ENCODE results near the gene SPTBN5.

Gene SPTBN5

GRCh38 chr15:41925086-41925608, 31.3 kb upstream of the SPTBN5 start:
- Histone ChIP-seq H3K27ac (ENCODE audit: low read length) (no peak overlapping the region), H3K36me3 (ENCODE audit: control insufficient read depth in 1 of 2, insufficient read depth in 2 of 2, low read length in 2 of 2) (no peaks in the 10 kb centered on the region), H3K27me3 (ENCODE audit: low read depth, low read length) (no peaks in the 10 kb centered on the region), H3K4me1 (ENCODE audit: control insufficient read depth in 1 of 2, insufficient read depth in 2 of 2, low read length in 2 of 2) (peaks cover 35 to 48% of the 10 kb centered on the region in 2 donors), H3K4me3 (ENCODE audit: low read depth in 1 of 2, low read length in 2 of 2) (no peak overlapping the region), H3K9me3 (ENCODE audit: control insufficient read depth in 1 of 2, low read length in 2 of 2) (no peaks in the 10 kb centered on the region)

- Histone ChIP-seq H3K4me1 (ENCODE audit: control insufficient read depth in 1 of 2, insufficient read depth in 2 of 2, low read length in 2 of 2) (peaks cover 29 to 46% of the 10 kb centered on the region in 2 donors), H3K27me3 (ENCODE audit: low read depth, low read length) (no peaks in the 10 kb centered on the region), H3K9me3 (ENCODE audit: control insufficient read depth in 1 of 2, low read length in 2 of 2) (no peaks in the 10 kb centered on the region), H3K4me3 (ENCODE audit: low read depth in 1 of 2, low read length in 2 of 2) (no peak overlapping the region), H3K36me3 (ENCODE audit: control insufficient read depth in 1 of 2, insufficient read depth in 2 of 2, low read length in 2 of 2) (peaks cover 0 to 3% of the 10 kb centered on the region in 2 donors), H3K27ac (ENCODE audit: low read length) (no peak overlapping the region)
These were observed 29.6 kb upstream of the SPTBN5 start for GRCh38 chr15:41923401-41923997.

GRCh38 chr15:41922353-41922752, 28.5 kb upstream of the SPTBN5 start:
- no peak overlapping the region for H3K4me3 ChIP-seq (ENCODE audit: low read depth in 1 of 2, low read length in 2 of 2)
- H3K36me3 ChIP-seq (ENCODE audit: control insufficient read depth in 1 of 2, insufficient read depth in 2 of 2, low read length in 2 of 2): peaks cover 0 to 3% of the 10 kb centered on the region in 2 donors
- peaks cover 28 to 46% of the 10 kb centered on the region in 2 donors for H3K4me1 ChIP-seq (ENCODE audit: control insufficient read depth in 1 of 2, insufficient read depth in 2 of 2, low read length in 2 of 2)
- H3K27ac ChIP-seq (ENCODE audit: low read length): no peak overlapping the region
- no peaks in the 10 kb centered on the region for H3K27me3 ChIP-seq (ENCODE audit: low read depth, low read length)
- no peaks in the 10 kb centered on the region for H3K9me3 ChIP-seq (ENCODE audit: control insufficient read depth in 1 of 2, low read length in 2 of 2)

GRCh38 chr15:41921639-41922038, 27.8 kb upstream of the SPTBN5 start:
- no peak overlapping the region for H3K4me3 ChIP-seq (ENCODE audit: low read depth in 1 of 2, low read length in 2 of 2)
- H3K4me1 ChIP-seq (ENCODE audit: control insufficient read depth in 1 of 2, insufficient read depth in 2 of 2, low read length in 2 of 2): peaks cover 27 to 49% of the 10 kb centered on the region in 2 donors
- no peaks in the 10 kb centered on the region for H3K27me3 ChIP-seq (ENCODE audit: low read depth, low read length)
- H3K36me3 ChIP-seq (ENCODE audit: control insufficient read depth in 1 of 2, insufficient read depth in 2 of 2, low read length in 2 of 2): peaks cover 0 to 3% of the 10 kb centered on the region in 2 donors
- peak overlapping the region; percentile 14 for H3K27ac ChIP-seq (ENCODE audit: low read length)
- no peaks in the 10 kb centered on the region for H3K9me3 ChIP-seq (ENCODE audit: control insufficient read depth in 1 of 2, low read length in 2 of 2)

DNA sequence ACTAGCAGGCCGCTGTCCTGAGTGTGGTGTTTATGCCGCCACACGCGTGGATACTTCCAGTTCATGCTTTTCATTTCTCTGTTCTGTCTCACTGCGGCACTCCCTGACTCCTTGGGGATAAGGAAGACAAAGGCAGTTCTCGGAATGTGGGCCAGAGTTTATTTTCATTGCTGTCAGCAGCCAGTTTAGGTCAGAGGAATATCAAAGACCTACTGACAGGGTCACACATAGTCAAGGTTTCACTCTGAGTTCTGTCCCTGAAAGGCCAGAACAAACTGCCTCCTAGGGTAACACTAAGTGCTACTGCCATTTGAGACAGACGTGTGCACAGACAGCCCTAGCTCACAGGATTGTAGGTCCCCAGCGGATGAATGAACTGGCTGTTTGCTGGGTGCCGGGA, 27.3 kb upstream of the SPTBN5 start:
- H3K36me3 ChIP-seq (ENCODE audit: control insufficient read depth in 1 of 2, insufficient read depth in 2 of 2, low read length in 2 of 2): peaks cover 0 to 3% of the 10 kb centered on the region in 2 donors
- peak overlapping the region; percentile 14 for H3K27ac ChIP-seq (ENCODE audit: low read length)
- no peaks in the 10 kb centered on the region for H3K9me3 ChIP-seq (ENCODE audit: control insufficient read depth in 1 of 2, low read length in 2 of 2)
- peaks cover 29 to 54% of the 10 kb centered on the region in 2 donors for H3K4me1 ChIP-seq (ENCODE audit: control insufficient read depth in 1 of 2, insufficient read depth in 2 of 2, low read length in 2 of 2)
- no peak overlapping the region for H3K4me3 ChIP-seq (ENCODE audit: low read depth in 1 of 2, low read length in 2 of 2)
- H3K27me3 ChIP-seq (ENCODE audit: low read depth, low read length): no peaks in the 10 kb centered on the region

DNA sequence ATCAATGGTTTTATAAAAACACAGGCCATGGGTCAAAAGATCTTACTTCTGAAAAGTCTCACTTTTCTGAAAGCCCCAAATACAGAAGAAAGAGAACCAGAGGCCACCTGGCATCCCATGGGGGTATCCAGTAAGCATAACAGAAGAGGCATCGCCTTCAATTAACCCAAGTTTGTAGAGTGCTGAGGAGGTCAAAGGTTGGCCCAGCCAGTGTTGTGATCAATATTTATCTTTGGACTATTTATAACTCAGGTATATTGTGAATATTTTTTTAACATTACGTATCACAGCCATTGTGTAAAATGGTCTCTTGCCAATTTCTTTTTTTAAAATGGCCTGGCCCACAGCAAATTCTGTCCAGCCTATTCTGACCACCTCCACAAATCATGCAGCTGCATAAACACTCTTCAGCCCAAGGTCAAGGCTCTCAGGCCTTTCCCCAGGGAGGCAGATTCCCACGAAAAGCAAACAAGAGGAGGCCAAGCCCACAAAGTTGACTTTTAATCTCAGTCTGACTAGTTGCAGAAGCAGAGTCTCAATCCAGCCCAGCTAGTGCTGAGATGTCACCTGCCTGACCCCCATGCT, 26.2 kb upstream of the SPTBN5 start:
- Histone ChIP-seq H3K27me3 (ENCODE audit: low read depth, low read length) (no peaks in the 10 kb centered on the region), H3K27ac (ENCODE audit: low read length) (no peak overlapping the region), H3K9me3 (ENCODE audit: control insufficient read depth in 1 of 2, low read length in 2 of 2) (no peaks in the 10 kb centered on the region), H3K4me1 (ENCODE audit: control insufficient read depth in 1 of 2, insufficient read depth in 2 of 2, low read length in 2 of 2) (peaks cover 39 to 62% of the 10 kb centered on the region in 2 donors), H3K36me3 (ENCODE audit: control insufficient read depth in 1 of 2, insufficient read depth in 2 of 2, low read length in 2 of 2) (peaks cover 0 to 3% of the 10 kb centered on the region in 2 donors), H3K4me3 (ENCODE audit: low read depth in 1 of 2, low read length in 2 of 2) (no peak overlapping the region)

DNA sequence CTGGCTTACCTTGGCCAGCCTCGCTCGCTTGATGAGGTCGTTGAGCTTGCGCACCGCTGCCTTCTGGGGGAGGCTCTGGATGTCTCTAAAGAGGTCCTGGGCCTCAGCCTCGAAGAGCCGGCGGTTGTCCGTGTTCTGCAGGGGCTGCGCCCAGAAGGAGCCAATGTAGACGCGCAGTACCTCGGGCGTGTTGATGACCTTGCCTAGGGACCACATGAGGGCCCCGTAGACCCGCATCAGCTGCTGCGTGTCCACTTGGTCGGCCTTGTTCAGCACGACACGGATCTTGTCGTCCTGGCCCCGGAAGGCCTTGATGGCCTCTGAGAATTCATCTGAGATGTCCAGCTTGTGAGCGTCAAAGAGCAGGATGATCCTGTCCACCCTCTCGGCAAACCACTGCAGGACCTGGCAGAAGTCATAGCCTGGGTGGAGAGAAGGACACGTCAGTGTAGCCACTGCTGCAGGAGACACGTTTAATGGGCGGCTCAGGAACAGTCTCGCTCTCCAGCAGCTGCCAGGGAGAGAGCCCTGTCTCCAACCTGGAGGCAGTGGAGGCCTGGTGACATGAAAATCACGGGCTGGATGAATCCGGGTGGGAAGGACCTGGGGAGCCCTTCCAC, 25.5 kb upstream of the SPTBN5 start:
- peaks cover 0 to 3% of the 10 kb centered on the region in 2 donors for H3K36me3 ChIP-seq (ENCODE audit: control insufficient read depth in 1 of 2, insufficient read depth in 2 of 2, low read length in 2 of 2)
- H3K4me1 ChIP-seq (ENCODE audit: control insufficient read depth in 1 of 2, insufficient read depth in 2 of 2, low read length in 2 of 2): peaks cover 39 to 63% of the 10 kb centered on the region in 2 donors
- no peaks in the 10 kb centered on the region for H3K9me3 ChIP-seq (ENCODE audit: control insufficient read depth in 1 of 2, low read length in 2 of 2)
- H3K27me3 ChIP-seq (ENCODE audit: low read depth, low read length): no peaks in the 10 kb centered on the region
- H3K27ac ChIP-seq (ENCODE audit: low read length): no peak overlapping the region
- H3K4me3 ChIP-seq (ENCODE audit: low read depth in 1 of 2, low read length in 2 of 2): no peak overlapping the region

- H3K9me3 ChIP-seq (ENCODE audit: control insufficient read depth in 1 of 2, low read length in 2 of 2): no peaks in the 10 kb centered on the region
- no peak overlapping the region for H3K4me3 ChIP-seq (ENCODE audit: low read depth in 1 of 2, low read length in 2 of 2)
- H3K27me3 ChIP-seq (ENCODE audit: low read depth, low read length): no peaks in the 10 kb centered on the region
- no peak overlapping the region for H3K27ac ChIP-seq (ENCODE audit: low read length)
- H3K4me1 ChIP-seq (ENCODE audit: control insufficient read depth in 1 of 2, insufficient read depth in 2 of 2, low read length in 2 of 2): peaks cover 39 to 68% of the 10 kb centered on the region in 2 donors
- H3K36me3 ChIP-seq (ENCODE audit: control insufficient read depth in 1 of 2, insufficient read depth in 2 of 2, low read length in 2 of 2): peaks cover 0 to 3% of the 10 kb centered on the region in 2 donors
These were observed 24.8 kb upstream of the SPTBN5 start for GRCh38 chr15:41918506-41919126.

- no peak overlapping the region for H3K27ac ChIP-seq (ENCODE audit: low read length)
- peaks cover 0 to 3% of the 10 kb centered on the region in 2 donors for H3K36me3 ChIP-seq (ENCODE audit: control insufficient read depth in 1 of 2, insufficient read depth in 2 of 2, low read length in 2 of 2)
- H3K9me3 ChIP-seq (ENCODE audit: control insufficient read depth in 1 of 2, low read length in 2 of 2): no peaks in the 10 kb centered on the region
- no peak overlapping the region for H3K4me3 ChIP-seq (ENCODE audit: low read depth in 1 of 2, low read length in 2 of 2)
- no peaks in the 10 kb centered on the region for H3K27me3 ChIP-seq (ENCODE audit: low read depth, low read length)
- H3K4me1 ChIP-seq (ENCODE audit: control insufficient read depth in 1 of 2, insufficient read depth in 2 of 2, low read length in 2 of 2): peaks cover 39 to 68% of the 10 kb centered on the region in 2 donors
These were observed 24.0 kb upstream of the SPTBN5 start for GRCh38 chr15:41917767-41918430.

DNA sequence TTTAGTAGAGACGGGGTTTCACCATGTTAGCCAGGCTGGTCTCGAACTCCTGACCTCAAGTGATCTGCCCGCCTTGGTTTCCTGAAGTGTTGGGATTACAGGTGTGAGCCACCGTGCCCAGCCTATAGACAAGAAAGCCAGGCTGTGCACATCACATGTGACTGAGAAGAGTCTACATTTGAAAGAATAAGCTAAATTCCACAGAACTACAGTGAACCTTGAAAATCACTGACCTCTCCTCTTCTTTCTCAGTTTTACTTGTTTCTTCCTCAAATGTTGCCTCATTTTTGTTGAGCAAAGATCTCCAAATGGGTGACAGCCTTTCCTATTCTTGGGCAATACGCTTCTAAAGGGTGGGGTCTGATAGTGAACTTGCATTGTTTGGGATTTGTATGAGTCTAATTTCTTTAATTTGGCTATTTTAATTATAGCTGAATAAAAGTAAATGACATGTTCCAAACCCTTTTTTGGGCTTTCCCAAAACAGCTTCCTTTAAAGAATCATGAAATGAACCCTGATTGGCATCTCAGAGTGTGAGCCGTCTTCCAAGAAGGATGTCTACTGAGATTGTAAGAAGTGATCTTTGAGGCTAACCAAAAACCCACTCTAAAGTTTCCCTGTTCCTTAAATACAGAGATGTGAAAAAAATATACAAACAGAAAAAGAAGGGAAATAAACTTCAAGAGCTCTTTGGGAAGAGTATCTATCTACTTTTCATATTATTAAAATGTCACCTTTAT, 21.6 kb upstream of the SPTBN5 start:
- Histone ChIP-seq H3K9me3 (ENCODE audit: control insufficient read depth in 1 of 2, low read length in 2 of 2) (no peaks in the 10 kb centered on the region), H3K4me1 (ENCODE audit: control insufficient read depth in 1 of 2, insufficient read depth in 2 of 2, low read length in 2 of 2) (peaks cover 34 to 52% of the 10 kb centered on the region in 2 donors), H3K36me3 (ENCODE audit: control insufficient read depth in 1 of 2, insufficient read depth in 2 of 2, low read length in 2 of 2) (peaks cover 0 to 7% of the 10 kb centered on the region in 2 donors), H3K27me3 (ENCODE audit: low read depth, low read length) (no peaks in the 10 kb centered on the region), H3K4me3 (ENCODE audit: low read depth in 1 of 2, low read length in 2 of 2) (no peak overlapping the region), H3K27ac (ENCODE audit: low read length) (peak overlapping the region; percentile 42)

All from muscle layer of duodenum (tissue), 2 donors.